Umbilical cord (tissue), 1 donor: Measurements from ENCODE around the gene CYTH3. TPM values are rescaled to one million over a fixed set of nuclear protein-coding genes. Genes with fewer than 3 reads are reported as not detected.

Experiments used
- total RNA-seq: library from RNA; depleted of rRNA; stranded (reverse); fragments of >200 nt; gene quantifications from one replicate; pipeline ENCODE4 v1.2.3, GENCODE V29; 2014; ENCODE audit warnings: low replicate concordance; ENCODE audit not compliant: insufficient read depth

The CYTH3 gene
- total RNA-seq, 1 donor from 2014 or later, result 31.1 TPM

Other genes with a start within 250 kb of the CYTH3 start
- not detected for gene ANKRD61, start 241.2 kb downstream of the CYTH3 start, total RNA-seq
- 18.3 TPM for gene EIF2AK1, start 213.4 kb downstream of the CYTH3 start, total RNA-seq
- gene USP42, start 167.7 kb downstream of the CYTH3 start, total RNA-seq, result 4.1 TPM
- 21.9 TPM for gene FAM220A, start 76.3 kb upstream of the CYTH3 start, total RNA-seq
- gene RAC1, start 101.9 kb upstream of the CYTH3 start, total RNA-seq, result 59.5 TPM
- gene DAGLB, start 175.3 kb upstream of the CYTH3 start, total RNA-seq, result 10.4 TPM
- gene KDELR2, start 211.5 kb upstream of the CYTH3 start, total RNA-seq, result 213 TPM